LNCAP (cell line): ENCODE data around the gene TNS1.

Experiments used
- CTCF ChIP-seq: fragments of 450-650 bp; IDR thresholded peaks from 2 replicates; pipeline ENCODE4 v1.5.1; 2017; ENCODE audit warnings: mild to moderate bottlenecking

TNS1 gene

GRCh38 chr2:217934321-217935131 is 68.3 kb downstream of the TNS1 start:
- TF ChIP-seq CTCF, result no peak

GRCh38 chr2:217933617-217933993 is 69.2 kb downstream of the TNS1 start:
- no peak for TF ChIP-seq CTCF

GRCh38 chr2:217932803-217933616 is 69.8 kb downstream of the TNS1 start:
- TF ChIP-seq CTCF, result no peak

GRCh38 chr2:217931846-217932560 is 70.8 kb downstream of the TNS1 start:
- no peak for TF ChIP-seq CTCF

- TF ChIP-seq CTCF, result no peak
Observed at GRCh38 chr2:217930761-217931563, 71.8 kb downstream of the TNS1 start.

GRCh38 chr2:217929757-217930707 is 72.8 kb downstream of the TNS1 start:
- TF ChIP-seq CTCF, result no peak
